GM19467 (cell line): ENCODE measurements around the gene PLCXD3.

Experiments
- ATAC-seq: cut with Tn5 transposase; IDR thresholded peaks from one replicate; pipeline ENCODE4 v1.9.1; 2021; ENCODE audit warnings: mild to moderate bottlenecking, moderate library complexity; ENCODE audit not compliant: unreplicated experiment

Gene PLCXD3, protein sequence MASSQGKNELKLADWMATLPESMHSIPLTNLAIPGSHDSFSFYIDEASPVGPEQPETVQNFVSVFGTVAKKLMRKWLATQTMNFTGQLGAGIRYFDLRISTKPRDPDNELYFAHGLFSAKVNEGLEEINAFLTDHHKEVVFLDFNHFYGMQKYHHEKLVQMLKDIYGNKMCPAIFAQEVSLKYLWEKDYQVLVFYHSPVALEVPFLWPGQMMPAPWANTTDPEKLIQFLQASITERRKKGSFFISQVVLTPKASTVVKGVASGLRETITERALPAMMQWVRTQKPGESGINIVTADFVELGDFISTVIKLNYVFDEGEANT

DNA sequence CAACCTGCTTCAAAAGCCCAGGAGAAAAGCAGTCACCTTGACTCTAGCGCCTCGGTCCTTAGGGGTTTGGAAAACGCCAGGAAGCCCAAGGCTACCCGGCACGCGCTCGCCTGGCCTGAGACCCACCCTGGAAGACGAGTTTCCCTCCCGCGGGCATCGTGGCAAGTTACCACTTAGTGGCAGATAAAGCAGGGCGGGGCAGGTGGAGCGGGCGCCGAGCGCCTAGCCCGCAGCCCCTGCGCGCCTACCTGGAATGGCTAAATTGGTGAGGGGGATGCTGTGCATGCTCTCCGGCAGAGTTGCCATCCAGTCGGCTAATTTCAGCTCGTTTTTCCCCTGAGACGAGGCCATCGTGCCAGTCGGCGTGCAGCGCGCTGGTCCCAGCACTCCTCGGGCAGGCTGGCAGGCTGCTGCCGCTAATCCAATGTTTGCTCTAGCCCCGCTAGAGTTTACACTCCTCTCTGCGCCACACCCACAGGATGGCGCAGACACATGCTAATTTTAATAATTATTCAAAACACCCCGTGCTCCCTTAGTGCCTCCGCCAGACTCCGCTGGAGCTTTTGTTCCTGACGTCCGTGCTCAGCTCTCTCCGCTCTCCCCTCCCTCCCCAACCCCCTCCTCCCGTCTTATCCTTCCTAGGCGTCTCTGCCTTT is at the start of gene PLCXD3:
Gene PLCXD3 (minus strand): TSS at position 426 of the 656 bp plus-strand sequence. CDS start 75 bp downstream, at position 351.
- ATAC-seq: no peak

DNA sequence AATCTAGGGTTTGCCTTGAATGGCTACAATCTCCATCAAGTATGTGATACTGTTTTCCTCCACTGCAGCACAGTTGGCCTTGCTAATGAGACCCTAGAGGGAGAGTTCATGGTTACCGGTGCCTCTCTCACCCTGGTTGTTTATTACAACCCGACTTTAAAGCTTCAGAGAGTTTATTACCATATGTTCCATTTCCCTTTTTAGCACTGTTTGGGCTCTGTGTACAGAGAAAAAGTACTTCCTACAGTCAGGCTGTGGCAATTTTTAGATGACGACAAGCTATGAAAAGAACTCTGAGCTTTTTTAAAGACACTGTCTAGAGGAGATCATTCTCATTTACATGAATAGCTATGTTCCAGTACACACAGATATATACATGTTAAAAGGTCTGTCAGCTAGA is 48.8 kb upstream of the PLCXD3 start:
- peak; percentile 64 for ATAC-seq

DNA sequence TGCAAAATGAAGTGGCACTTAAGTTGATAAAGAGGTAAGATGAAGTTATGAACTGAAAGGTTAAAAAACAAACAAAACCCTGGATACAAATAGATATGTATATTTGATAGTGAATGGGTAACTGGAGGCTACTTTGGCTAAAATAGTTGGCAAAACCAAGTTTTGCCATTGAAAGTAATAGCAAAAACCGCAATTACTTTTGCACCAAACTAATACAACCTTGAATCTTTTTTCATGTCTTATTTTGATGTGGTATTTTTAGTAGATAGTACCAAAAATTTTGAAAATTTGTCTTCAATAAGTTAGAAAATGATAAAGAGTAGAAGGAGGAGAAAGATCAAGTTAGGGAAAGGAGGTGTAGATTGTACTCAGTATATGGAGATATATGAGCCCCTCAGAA is 47.9 kb upstream of the PLCXD3 start:
- no peak for ATAC-seq

DNA sequence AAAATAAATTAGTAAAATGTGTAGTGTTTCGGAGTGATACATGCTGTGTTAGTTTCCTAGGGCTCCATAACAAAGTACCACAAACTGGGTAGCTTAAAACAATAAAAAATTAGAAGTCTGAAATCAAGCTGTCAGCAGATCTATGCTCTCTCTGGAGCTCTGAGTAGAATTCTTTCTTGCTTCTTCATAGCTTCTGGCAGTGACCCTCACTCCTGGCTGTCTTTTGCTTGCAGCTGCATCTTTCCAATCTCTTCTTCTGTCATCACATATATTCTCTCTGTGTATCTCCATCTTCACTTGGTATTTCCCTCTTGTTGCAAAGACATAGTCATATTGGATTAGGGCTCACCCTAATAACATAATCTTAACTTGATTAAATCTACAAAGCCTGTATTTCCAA is 37.6 kb upstream of the PLCXD3 start:
- ATAC-seq: no peak

DNA sequence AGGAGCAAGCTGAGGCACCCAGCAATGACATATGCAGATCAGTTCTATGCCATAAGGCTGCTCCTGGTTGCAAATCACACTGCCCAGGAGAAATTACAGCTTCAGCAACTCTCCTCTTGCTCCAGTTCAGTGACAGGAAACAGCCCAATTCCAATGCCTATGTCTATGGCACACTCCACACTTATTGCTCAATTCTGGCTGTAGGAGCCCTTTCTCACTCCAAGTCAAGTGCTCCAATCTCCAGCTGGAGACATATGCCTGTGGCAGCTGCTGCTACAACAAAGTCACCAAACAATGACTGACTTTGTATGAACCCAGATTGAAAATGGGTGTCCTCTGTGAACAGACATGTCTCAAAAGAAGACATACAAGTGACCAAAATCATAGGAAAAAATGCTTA is 31.8 kb upstream of the PLCXD3 start:
- ATAC-seq: no peak

DNA sequence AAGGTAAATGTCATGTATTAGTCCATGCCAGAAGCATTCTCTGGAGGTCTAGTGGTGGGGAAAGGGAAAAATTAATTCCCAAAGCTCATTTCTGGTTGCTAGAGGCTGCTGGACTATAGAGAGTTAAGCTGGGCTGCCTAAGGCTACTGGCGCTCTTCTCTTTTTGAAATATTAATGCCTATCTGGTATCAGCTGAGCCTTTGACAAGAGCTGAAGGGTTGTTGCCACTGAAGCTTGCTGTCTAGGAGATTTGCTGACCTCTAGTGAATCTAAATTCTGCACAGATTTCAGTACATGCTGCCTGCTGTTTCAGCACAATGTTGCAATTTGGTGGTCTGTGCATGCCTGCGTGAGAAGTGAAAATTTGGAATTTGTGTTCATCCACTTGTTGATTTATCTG is 29.1 kb upstream of the PLCXD3 start:
- ATAC-seq: no peak

DNA sequence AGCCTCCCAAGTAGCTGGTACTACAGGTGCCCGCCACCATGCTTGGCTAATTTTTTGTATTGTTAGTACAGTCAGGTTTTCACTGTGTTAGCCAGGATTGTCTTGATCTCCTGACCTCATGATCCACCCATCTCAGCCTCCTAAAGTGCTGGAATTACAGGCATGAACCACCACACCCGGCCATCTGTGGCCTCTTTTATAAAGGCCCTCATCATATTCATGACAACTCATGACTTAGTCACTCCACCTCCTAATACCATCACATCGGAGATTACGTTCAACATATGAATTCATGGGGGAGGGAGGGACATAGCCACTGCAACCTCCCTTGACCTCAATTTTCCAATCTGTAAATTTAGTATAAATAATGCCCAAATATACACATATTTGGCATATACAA is 27.2 kb upstream of the PLCXD3 start:
- no peak for ATAC-seq

DNA sequence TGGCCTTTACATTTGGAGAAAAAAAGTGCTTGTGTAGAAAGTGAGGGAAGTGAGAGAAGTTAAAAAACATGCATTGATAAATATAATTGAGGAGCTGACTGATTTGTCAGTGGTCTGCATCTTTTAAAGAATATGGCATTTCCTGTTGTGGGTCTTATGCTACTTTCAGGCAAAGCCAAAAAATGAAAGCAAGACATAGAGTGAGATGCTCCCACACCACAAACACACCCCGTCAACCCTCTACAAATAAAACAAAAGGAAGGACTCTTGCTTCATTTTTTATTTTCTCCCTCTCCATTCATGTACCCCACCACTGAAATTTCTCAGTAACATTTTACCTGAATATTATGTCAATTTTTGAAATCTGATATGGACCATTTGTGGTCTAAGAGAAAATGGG is 22.1 kb upstream of the PLCXD3 start:
- no peak for ATAC-seq

DNA sequence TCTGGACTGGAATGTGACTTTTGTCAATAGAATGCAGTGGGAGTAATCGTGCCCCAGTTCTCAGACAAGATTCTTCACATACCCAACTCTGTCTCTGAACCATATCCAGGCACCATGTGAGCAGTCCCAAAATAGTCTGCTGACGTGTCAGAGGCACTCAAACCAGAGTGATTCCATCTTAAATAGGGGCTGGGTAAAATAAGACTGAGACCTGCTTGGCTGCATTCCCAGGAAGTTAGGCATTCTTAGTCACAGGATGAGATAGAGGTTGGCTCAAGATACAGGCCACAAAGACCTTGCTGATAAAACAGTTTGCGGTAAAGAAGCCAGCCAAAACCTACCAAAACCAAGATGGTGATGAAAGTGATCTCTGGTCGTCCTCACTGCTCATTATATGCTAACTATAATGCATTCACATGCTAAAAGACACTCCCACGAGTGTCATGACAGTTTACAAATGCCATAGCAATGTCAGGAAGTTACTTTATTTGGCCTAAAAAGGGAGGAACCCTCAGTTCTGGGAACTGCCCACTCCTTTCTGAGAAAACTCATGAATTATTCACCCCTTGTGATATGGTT is 16.9 kb upstream of the PLCXD3 start:
- ATAC-seq: no peak

DNA sequence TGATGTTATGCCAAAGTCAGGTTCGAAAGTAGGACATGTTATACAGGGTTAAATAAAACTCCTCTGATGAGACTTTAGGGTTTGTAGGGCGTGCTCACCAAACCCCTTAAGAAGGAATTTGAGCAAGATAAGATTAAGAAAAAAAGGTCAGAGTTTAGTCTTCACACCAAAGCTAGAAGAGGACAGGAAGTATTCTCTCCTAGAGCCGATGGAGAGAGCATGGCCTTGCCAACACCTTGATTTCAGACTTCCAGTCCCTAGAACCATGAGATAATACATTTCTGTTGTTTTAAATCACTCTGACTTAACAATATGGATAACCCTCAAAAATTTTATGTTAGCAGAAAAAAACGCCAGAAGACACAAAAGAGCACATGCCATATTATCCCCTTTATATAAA is 16.3 kb upstream of the PLCXD3 start:
- ATAC-seq: no peak

DNA sequence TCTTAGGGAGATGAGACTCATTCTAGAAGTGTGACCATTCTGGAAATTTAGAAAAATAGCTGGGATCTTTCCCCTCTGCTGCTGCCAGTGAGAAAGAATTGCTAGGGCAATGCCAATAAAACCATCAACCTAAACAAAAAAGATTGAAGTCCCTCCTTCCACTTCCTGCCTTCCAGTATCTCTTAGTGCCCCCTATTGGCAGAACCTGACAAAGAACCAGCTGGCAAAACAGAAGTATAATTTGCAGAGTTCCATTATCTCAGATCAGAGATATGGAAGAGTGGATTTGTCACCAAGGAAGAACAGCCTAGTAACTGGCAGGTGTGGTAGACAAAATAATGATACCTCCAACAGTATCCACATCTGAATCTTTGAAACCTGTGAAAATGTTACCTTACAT is 13.8 kb upstream of the PLCXD3 start:
- no peak for ATAC-seq

DNA sequence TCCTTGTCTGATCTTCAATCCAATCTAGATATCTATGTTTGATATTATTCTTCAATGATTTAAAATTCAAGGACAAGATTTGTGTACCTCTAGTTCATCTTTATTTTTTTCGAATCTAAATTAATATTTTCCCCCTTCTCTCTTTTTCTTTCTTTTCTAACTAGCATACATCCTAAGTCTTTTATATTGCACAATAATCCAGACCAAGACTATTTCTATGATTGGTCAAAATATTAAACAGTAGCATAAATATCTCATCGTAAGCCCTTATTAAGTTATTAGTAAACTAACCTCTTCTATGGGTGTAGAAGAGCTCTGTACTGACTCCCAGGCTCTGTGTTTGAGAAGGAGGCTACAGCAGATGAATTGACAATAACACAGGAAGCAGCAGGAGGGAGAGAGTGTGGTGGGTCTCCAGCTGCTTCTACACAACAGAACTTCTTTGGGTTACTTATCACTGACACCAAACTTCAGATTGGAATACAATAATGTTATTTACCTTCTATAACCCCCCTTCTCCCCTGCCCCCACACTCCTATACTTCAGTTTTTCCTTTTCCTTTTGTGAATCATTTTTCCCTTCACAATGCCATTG is 11.9 kb upstream of the PLCXD3 start:
- no peak for ATAC-seq

DNA sequence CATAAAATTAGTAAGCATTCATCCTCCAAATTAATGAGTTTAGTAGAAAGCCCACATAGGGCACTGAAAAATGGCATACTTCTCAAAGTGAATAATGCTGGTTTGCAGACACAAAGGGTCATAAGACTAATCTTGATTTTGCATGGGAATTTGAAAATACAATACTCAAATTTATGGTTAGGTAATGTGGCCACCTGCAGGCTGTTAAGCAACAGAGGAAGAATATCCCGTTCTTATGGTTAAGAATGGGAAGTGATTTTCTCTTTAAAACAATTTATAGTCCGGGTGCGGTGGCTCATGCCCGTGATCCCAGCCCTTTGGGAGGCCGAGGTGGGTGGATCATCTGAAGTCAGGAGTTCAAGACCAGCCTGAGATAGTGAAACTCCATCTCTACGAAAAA is 9.4 kb upstream of the PLCXD3 start:
- ATAC-seq: no peak

DNA sequence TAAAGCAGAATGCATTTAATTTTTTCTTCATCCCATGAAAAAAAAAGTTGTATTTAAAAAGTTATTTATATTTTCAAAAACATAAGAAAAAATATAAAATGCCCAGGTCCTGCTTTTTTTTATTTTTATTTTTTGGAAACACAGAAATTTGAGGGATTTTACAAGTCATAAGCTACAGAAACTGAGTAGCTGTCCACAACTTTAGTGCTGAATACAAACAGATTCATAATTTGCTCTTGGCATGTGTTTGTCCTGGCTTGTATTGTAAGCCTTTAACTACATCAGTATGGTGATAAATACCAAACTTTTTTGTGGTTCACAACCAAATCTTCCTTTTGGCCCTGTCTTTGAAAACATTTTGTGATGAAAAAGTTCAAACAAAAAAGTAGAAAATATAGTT is 7.5 kb upstream of the PLCXD3 start:
- no peak for ATAC-seq

DNA sequence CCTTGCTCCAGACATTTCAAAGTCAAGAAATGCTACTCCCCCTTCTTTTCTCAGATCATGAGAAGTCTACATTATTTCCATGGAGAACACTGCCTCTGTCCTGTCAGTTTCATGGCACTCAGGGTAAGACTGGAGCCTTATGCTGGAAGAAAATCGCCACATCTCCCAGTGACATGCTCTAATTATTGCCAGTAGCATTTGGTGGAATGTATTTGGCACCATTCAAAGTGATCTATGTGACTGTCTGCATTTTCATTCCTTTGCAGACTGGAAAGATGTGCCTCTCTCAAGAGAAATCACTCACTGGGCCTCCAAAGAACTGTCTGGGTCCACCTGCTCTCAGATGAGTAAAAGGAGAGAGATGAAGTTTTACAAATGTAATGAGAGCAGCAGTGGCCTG is 840 bp upstream of the PLCXD3 start:
- ATAC-seq: no peak

DNA sequence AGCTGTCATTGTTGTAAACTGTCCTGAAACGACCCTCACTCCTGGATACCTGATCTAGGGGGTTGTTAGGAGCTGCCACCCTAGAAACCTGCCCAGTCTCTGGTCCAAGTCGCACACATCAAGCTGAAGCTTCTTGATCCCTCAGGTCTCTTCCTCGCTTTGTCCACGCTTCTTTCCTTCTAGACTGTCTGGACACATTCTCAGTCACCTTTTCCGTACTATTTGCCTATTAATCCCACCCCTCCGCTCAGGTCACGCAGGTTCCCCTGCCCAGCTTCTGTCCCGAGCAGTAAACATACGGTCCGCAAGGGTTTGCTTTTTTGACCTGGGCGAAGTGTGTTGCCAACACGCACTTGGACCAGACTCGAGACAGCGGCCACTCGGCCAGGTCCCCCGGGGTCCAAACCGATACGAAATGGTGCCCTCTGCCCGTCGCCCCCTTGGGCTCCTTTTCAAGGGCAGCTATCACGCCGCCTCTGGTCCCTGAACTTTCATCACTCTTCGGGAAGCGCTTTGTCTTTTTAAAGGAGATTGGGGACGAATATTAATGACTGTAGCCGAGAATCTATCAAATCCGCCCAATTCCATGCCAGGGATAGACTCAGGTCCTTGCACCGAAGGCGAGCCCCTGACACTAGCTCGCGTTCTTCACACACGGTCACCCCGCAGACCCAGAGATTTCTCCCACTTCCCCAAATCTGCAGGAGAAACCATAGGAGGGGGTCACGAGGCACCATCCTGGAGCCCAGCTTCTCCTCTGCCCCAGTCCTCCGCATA is 814 bp downstream of the PLCXD3 start:
- no peak for ATAC-seq

DNA sequence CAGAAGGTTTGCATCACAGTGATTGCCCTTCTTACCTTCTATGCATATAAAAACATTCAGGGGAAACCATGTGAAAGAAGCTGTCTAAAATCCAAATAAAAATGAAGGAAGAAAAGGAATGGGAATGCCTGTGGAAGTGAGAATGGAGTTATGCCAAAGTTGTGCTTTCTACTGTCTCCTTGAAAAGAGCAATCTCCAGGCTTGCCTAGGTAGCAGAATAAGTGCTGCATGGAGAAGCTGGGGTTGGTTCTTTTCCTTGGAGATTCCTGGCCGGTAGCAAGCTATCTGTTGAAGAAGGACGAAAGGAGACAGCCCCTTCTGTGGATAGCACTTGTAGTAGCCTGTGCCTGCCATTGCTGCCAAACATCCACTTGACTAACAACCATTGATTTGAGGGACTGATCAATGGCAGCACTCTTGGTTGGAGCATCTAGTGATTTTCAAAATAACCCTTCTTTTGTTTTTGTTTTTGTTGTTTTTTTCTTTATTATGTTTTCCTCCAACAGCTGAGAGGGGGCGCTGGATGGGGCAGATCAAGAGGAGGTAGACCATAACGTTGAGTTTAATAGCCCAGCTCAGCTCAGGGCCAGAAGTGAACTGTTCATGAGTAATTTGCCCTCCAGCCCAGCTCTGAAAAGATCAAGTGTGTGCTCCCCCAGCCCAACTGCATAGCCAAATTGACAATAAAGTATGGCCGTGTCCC is 1.6 kb downstream of the PLCXD3 start:
- no peak for ATAC-seq

DNA sequence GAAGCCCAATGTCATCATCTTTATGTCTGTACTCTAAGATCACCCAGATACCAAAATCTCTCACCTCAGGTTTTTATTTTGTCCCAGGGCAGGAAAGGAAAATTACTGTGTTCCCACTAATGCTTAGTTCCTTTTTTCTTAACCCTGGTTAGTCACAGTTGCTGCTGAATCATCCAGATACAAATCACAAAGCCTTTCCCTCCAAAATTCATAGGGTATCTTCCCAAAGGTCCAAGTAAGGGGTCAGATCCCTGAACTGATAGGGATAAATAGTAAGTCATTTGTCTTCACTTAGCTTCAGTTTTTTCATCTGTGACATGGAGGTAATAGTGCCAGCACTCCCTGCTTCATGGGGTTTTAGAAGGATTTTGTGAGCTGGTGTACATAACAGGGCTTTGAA is 2.2 kb downstream of the PLCXD3 start:
- ATAC-seq: no peak

DNA sequence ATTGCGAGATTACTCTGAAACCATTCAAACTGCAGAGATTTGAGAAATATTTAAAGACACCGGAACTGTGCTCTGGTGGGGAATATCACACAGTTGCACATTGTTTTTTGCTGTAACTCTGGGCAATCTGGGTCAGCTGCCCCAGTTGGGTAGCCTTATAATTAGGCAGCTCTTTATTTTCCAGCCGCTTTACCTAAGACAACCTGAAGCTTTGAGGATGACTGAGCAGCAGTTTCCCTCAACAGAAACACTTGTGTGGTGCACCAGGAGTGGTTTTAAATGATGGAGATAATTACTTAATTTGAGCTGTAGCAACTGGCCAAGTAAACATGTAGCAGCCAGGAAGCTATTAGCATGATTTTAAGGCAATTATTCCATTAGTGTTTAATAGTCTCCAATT is 2.9 kb downstream of the PLCXD3 start:
- no peak for ATAC-seq

DNA sequence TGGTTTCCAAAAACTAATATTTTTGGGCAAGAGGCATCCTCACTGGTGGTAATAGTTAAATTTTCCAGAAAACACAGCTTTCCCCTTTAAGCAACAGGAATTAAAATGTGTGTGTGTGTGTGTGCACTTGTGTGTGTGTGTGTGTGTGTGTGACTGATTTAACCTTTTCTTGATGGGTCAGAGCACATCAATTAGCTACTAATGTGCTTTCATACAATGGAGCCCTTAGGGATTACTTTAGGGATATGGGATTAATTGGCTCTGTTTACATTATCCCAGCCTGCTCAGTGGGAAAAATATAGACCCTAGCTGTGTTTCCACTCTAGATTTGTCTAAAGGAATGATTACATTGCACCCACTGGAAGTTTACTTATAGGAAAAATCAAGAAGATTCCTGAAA is 6.5 kb downstream of the PLCXD3 start:
- no peak for ATAC-seq

DNA sequence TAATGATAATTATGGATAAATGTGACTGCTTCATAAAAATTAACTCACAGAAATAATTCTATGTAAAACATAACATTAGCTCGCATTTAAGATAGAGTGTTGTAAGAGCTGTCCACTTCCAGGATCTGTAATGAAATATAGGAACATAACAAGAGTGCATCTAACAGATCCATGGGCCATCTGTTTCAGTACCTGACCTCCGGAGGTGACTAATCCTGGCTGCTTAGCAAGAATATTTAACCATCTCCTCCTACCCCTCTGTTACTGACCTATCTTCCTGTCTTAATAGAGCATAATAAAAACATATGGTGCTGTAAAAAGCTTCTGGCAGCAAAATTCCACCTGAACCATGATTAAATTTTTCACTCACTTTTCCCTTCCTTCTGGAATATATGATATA is 7.1 kb downstream of the PLCXD3 start:
- no peak for ATAC-seq
